ENCODE measurements around the gene DKC1. TPM values are rescaled to one million over a fixed set of nuclear protein-coding genes. Genes with fewer than 3 reads are reported as not detected.
A peak's percentile ranks its signal among the peaks of the same experiment; 100 is the strongest.

Gene DKC1
- total and polyA plus RNA-seq, 2 donors (not counting 3 experiments of a cell fraction or from before 2014, with no cell fraction given): 28.6 to 69.1 TPM

DNA sequence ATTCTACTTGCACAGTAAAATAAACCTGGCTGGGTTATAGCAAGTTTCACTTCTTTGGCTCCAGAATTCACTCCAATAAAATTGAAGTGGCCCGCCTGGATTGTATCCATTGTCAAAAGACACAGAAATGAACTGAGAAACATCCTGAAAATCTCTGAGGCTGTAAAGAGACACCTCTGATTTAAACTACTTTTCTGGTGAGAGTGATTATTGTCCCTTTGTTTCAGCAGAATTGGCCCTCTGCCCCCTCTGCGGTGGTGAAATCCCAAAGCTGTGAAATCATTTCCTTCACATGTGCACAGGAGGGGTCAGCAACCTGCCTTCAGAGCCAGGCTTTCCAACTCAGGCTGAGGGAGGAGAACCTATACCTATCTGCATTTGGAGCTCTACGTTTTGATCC, 34.8 kb upstream of the DKC1 start:
- H3K4me2 ChIP-seq (ENCODE audit: insufficient read depth, low read length): peak overlapping the region; percentile 40
- no peaks in the 10 kb centered on the region for H4K20me1 ChIP-seq (replicated peaks; ENCODE audit: control insufficient read depth, extremely low read depth, insufficient read depth, low read length)
- peak overlapping the region; percentile 95 for H3K27ac ChIP-seq (ENCODE audit: insufficient read depth, low read depth, low read length)
- no peaks in the 10 kb centered on the region for H3K9me1 ChIP-seq (replicated peaks; ENCODE audit: control insufficient read depth, extremely low read depth, insufficient read depth, low read length)
- peak; percentile 86 for DNase-seq (ENCODE audit: low read depth, low spot score)
- CTCF ChIA-PET: interaction anchor here (1.4 kb wide), 1 partner anchor 10 kb away, joined by 7 read pairs; no protein-coding TSS in a partner anchor
- dilution Hi-C loops (cut with MboI; ENCODE audit: extremely low pct_ligation_motif_present, low sequenced_read_pairs) (no loop called here), intact Hi-C loops (cut with micrococcal nuclease) (loop anchor here (1.0 kb wide), 1 partner anchor 9 kb away; no protein-coding TSS in a partner anchor)
- peak overlapping the region in 1 of 3 experiments; percentile 12 for H3K4me3 ChIP-seq (replicated peaks in 1 of 3; ENCODE audit: insufficient read depth in 1 of 3, low read depth in 1 of 3, low read length in 3 of 3)
- POLR2A ChIA-PET: no interaction called here
- no peaks in the 10 kb centered on the region for H3K36me3 ChIP-seq (ENCODE audit: control insufficient read depth in 2 of 2, extremely low read depth in 1 of 2, insufficient read depth in 2 of 2, low read length in 2 of 2)
- peak overlapping the region; percentile 82 for H3K9ac ChIP-seq (replicated peaks; ENCODE audit: extremely low read depth, insufficient read depth, low read length)
- H2AFZ ChIP-seq (ENCODE audit: low read depth, low read length): no peak overlapping the region
- no peaks in the 10 kb centered on the region for H3K27me3 ChIP-seq (ENCODE audit: control insufficient read depth in 2 of 2, insufficient read depth in 2 of 2, low read length in 2 of 2)
- BruUV-seq (replicated peaks): no TSS peak
- H3K79me2 ChIP-seq (ENCODE audit: control insufficient read depth, insufficient read depth, low read length): no peaks in the 10 kb centered on the region
- no peak for TF ChIP-seq GATA2 (IDR thresholded peaks at IDR 0.05; ENCODE audit: insufficient read depth, insufficient read length, low read depth, low read length)
- TF ChIP-seq, protein P1, sequence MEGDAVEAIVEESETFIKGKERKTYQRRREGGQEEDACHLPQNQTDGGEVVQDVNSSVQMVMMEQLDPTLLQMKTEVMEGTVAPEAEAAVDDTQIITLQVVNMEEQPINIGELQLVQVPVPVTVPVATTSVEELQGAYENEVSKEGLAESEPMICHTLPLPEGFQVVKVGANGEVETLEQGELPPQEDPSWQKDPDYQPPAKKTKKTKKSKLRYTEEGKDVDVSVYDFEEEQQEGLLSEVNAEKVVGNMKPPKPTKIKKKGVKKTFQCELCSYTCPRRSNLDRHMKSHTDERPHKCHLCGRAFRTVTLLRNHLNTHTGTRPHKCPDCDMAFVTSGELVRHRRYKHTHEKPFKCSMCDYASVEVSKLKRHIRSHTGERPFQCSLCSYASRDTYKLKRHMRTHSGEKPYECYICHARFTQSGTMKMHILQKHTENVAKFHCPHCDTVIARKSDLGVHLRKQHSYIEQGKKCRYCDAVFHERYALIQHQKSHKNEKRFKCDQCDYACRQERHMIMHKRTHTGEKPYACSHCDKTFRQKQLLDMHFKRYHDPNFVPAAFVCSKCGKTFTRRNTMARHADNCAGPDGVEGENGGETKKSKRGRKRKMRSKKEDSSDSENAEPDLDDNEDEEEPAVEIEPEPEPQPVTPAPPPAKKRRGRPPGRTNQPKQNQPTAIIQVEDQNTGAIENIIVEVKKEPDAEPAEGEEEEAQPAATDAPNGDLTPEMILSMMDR (IDR thresholded peaks at IDR 0.05; ENCODE audit: extremely low read depth in 1 of 2, insufficient read depth in 1 of 2, low read depth in 1 of 2, low read length in 2 of 2): no peak
- TF ChIP-seq MYC (IDR thresholded peaks at IDR 0.05; ENCODE audit: low read depth, low read length): no peak
- TF ChIP-seq POLR2AphosphoS5 (IDR thresholded peaks at IDR 0.05; ENCODE audit: insufficient read depth, low read depth, low read length): peak; percentile 52
- no peak for TF ChIP-seq EZH2 (IDR thresholded peaks at IDR 0.05; ENCODE audit: borderline replicate concordance, low read depth, low read length, severe bottlenecking)
- TF ChIP-seq, protein P2, sequence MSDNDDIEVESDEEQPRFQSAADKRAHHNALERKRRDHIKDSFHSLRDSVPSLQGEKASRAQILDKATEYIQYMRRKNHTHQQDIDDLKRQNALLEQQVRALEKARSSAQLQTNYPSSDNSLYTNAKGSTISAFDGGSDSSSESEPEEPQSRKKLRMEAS (IDR thresholded peaks at IDR 0.05; ENCODE audit: insufficient read depth, insufficient read length): no peak
- TF ChIP-seq POLR2A (IDR thresholded peaks at IDR 0.05; ENCODE audit: low read depth, low read length): peak; percentile 24
- TF ChIP-seq FOS (IDR thresholded peaks at IDR 0.05; ENCODE audit: borderline replicate concordance, insufficient read depth, low read length): peak; percentile 24
- peak; percentile 78 for TF ChIP-seq JUN (IDR thresholded peaks at IDR 0.05; ENCODE audit: borderline replicate concordance, insufficient read depth, insufficient read length, low read depth)
- no peaks in the 10 kb centered on the region for H3K9me3 ChIP-seq (replicated peaks; ENCODE audit: control insufficient read depth, insufficient read depth, low read length)
- peaks cover 73% of the 10 kb centered on the region for H3K4me1 ChIP-seq (ENCODE audit: control insufficient read depth, extremely low read depth, insufficient read depth, low read length)
- FAIRE-seq: peak; percentile 84

Measured in endothelial cell of umbilical vein (primary cell).